Lung microvascular endothelial cell (primary cell): ENCODE results near the gene KRT6A. TPM values are rescaled to one million over a fixed set of nuclear protein-coding genes. Genes with fewer than 3 reads are reported as not detected.
A peak's percentile ranks its signal among the peaks of the same experiment; 100 is the strongest.

Experiments used
- DNase-seq, 2 donors: peaks; one replicate each; pipeline versions ENCODE4 v3.0.0 to v3.0.0-alpha.2; 2010; ENCODE audit warnings: low read depth in 2 of 2
- total RNA-seq: library from RNA; depleted of rRNA; stranded (reverse); fragments of >200 nt; gene quantifications from 2 replicates; pipeline ENCODE4 v1.2.1, GENCODE V29; 2014

The KRT6A gene
- total RNA-seq, 1 donor from 2014 or later: not detected

DNA sequence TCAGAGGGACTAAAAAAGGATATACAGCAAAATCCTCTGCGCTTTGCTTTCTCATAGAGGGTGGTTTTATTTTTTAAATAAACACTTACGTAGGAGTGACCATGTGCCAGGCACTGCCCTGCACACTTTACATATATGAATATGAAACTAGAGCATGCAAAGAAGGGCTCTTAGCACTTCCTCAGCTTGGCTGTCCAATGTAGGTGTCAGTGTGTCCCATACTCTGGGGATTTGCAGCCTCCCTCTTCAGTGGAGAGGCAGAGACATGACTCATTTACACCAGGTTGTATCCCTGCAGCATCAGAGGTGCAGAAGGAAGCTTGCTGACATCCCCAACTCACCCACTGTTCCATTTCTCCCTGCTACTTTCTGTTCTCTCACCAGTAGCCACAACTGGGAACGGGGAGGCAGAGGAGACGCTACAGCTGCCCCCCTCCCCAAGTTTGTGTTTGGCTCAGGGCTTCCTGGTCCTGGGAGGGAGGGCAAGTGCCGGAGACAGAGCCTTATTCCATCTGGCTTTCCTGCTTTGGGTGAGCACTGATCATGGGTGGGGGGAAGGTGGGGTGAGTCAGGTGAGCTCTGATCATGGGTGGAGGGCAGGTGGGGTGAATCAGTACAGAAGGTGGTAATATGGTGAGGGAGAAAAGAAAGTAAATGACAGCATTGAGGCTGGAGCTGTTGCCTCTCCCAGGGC lies 32.0 kb upstream of the KRT6A start:
- no peak for DNase-seq

DNA sequence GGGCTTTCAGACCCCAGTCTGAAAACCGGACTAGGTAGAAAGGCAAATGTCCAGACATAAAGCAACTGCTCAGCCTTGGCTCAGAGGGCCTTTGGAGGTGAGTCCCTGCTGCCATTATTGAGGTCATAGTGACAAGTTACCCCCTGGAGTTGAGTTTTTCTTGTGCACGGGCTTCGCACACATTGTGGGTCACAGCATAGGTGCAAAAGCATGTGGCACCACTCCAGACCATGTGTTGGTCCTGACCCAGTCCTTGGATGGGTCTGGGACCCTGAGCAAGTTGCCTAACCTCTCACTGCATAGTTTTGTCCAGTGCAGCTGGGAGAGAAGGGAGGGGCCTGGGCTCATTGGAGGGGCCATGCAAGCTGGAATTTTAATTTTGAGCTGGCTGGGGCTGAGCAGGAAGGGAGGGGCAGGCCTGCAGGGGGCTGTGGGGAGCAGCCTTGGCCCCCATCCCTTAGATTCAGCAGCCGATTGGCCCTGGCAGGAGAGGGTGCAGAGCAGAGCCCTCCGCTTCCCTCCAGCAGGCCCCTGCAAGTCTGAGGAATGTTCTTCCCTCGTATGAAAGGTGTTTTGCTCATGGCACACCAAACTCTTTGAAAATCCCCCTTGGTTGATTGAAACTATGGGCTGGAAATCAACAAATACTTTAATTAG lies 31.3 kb upstream of the KRT6A start:
- DNase-seq: no peak

DNA sequence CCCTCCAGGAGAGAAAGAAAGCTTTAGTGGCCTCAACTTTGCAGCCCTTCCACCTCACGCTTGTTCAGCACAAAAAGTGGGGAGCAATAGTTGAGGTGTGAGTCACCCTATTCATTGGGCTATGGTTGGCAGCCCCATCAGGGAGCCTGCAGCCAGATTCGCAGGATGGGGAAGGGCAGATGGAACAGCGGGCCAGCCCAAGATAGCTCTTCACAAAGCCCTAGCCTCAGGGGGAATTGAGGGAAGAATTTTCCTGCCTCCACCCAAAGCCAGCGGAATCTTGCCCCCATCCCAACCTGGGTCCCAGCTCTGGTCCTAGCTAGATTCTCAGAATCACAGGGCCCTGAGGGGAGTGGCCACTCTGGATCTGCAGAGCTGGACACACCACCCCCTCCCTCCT lies 30.8 kb upstream of the KRT6A start:
- no peak for DNase-seq

DNA sequence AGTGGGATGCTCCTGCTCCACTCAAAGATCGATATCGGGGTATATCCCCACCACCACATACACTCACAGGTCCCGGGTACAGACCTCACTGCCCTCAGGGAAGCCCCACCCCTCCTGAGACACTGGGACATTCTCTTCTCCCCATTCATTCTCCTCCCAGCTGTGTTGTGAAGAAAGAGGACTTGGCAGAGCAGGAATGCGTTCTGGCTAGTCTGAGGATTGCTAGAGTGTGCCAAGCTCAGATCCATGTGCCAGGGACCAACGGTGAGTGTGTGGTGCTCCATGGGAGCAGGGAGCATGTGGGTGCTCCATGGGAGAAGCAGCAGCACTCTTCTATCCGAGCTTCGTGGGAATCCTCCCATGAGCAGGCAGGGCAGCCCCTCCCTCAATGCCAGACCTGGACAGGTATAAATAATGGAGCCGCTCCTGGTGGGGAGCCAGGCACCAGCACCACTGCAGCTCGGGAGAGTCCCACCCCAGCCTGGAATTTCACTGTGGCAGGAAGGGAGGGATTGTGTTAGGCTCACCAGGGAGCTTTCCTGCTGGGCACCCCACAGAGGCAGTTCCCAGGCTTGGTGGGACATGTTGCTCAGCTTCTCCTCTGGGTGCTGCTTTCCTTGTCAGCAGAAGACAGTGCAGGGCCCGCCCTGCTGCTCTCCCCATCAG lies 29.4 kb upstream of the KRT6A start:
- DNase-seq: no peak

DNA sequence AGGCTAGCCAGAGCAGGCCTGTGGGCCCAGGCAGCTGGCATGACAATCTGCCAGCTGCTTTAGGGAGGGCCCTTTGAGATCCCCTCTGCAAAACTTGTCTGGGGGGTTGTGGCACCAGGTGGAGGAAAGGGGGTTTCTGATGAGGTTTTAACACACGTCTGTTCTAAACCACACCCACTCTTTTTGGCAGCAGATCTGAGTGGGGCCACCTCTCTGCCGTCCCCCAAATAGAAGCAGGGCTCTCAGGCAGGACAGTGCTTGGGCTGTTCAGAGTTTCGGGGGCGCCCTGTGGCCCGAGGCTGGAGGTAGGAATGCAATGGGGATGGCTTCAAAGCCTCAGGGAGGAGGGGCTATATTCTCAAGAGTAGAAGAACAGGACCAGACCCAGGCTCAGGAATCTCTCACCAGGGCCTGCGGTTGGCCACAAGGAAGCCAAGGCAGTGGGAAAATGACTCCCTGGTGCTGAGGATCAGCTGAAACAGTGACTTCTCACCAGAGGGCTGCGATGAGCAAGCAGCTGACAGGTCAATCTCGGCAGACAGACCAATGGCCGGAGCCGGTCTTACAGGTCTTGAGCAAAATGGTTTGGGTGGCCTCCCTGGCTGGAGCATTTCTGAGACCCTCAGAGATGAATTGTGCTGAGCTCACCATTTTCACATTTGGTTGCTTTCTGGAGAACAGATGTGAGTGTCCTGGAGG lies 28.7 kb upstream of the KRT6A start:
- DNase-seq: no peak

DNA sequence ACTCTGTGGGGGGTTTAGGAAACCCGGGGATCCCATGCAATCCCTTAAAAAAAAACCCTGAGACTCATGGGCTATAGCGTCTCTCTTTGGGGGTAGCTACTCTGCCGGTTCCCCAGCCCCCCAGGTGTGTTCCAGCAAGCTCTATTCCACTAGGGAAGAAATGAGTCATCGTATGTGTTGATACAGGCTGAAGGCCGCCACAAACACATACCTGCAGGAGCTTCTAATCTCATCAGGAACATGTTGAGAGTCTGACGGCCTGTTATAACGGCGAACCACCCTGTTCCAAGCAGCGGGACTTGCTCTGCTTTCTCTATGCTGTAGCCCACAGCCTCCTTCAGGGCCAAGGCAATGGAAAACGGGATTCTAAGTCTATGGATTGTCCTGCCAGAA lies 28.1 kb upstream of the KRT6A start:
- peak in 1 of 2 donors; percentile 22 for DNase-seq

DNA sequence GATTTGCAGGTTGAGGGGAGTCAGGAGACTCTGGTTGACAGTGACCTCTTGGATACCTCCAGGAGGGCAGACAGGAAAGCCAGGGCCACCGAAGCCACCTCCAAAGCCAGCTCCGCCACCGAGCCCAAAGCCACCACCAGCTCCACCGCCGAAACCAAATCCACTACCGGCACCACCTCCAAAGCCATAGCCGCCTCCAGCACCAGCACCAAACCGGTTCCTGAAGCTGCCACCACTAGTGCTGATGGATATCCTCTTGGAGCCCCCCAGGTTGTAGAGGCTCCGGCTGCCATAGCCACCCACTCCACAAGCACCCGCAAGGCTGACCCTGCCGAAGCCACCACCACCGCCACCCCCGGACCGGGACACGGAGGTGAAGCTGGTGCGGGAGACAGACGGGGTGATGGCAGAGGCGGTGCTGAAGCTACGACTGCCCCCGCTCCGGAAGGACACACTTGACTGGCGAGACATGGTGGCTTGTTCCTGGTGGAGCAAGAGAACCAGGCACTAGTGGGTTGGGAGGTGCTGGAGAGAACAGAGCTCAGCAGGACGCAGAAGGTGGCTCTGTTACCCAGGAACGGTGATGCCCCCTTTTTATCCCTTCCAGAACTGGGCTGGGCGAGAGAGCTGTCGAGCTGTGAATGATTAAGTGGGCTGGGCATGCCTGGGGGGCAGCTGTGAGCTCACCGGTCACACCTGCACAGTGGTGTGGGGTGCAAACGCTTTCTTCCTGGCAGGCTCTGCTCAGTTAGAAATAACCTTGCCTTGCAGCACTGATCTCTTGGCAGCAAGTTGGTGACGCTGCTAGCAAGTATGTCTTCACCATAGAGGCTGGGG lies 27.0 kb upstream of the KRT6A start, which contains the start of gene KRT5:
Gene KRT5 (minus strand): TSS at position 569 of the 837 bp plus-strand sequence. CDS start 98 bp downstream, at position 471.
- no peak for DNase-seq

DNA sequence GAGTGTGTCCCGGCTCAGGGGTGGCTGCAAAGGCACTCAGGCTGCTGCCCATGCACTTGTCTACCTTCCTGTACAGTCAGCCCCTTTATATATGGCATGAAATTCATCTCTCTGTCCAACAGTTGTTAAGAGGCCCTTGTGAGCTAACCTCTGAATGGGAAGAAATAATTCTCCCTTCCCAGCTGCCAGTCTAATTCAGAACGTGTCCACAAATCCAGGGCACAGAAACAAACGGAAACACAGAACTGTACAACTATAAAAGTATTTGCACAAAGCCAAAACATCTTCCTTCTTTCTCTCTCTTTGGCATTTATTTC lies 26.3 kb upstream of the KRT6A start:
- DNase-seq: no peak

DNA sequence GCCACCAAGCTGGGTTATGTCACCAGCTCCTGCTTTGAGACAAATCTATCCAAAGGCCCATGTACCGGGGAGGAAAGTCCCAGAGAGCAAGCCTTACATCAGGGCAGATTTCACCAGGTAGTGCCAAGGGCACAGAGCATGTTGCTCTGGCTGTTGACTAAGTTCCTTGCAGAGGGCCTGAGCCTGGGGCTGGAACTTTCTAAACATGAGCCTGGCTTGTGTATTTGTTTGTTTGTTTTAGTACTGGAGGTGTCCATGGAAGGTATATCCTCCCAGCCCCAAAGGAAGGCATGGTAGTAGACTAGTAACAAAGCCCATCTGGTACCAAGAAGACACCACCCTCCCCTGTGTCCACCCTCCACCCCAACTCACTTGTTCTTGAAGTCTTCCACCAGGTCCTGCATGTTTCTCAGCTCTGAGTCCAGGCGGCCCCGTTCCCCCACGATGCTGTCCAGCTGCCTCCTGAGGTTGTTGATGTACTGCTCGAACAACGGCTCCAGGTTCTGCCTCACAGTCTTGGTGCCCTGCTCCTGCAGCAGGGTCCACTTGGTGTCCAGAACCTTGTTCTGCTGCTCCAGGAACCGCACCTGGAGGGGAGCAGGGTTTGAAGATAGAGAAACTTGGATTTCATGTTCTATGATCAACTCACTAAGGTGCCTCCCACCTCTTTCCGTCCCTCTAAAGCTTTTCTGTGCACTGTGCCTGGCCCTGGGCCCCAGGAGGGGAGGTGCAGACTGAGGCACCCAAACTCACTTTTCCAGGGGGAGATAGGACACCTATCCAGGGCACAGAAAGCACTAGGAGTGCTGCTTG lies 25.7 kb upstream of the KRT6A start:
- DNase-seq: no peak

DNA sequence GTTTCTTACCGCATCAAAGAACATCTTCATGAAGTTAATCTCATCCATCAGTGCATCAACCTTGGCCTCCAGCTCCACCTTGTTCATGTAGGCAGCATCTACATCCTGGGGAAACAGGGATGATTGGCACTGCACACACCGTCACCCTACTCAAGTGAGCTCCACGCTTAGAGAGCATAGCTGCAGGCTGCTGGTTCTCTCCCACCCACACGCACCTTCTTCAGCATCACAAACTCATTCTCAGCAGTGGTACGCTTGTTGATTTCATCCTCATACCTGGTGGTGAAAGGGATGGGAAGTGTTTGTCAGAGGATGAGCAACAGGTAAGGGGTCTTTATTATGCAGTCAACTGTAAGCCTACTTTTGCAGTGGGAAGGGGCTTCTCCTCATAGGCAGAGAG lies 24.8 kb upstream of the KRT6A start:
- DNase-seq: no peak

DNA sequence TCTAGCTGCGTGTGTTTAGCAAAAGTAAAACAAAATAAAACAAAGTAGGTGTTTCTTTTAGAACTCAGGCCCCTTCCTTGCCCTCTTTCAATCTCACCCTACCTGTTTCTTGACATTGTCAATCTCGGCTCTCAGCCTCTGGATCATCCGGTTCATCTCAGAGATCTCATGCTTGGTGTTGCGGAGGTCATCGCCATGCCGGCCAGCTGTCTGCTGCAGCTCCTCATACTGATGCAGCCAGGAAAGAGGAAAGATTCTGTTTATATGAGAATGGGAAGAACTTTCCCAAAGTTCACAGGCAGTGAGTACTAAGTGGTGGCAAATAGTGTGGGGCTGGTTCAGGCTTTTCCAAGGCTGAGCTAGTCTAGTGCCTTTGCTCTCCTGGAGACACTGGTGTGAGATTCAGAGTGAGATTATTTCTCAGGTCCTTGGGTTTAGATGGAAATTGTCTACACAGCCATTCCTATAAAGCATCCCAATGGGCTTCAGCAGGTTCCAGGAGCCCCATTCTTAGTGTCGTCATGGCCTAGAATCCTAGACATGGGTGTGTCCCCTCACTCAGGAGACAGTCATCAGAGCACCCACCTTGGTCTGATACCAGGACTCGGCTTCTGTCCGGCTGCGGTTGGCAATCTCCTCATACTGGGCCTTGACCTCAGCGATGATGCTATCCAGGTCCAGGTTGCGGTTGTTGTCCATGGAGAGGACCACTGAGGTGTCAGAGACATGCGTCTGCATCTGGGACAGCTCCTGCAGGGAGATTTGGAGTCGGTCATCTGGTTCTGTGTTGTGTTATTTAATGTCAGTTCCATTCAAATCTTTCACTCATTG lies 24.2 kb upstream of the KRT6A start:
- DNase-seq: no peak

DNA sequence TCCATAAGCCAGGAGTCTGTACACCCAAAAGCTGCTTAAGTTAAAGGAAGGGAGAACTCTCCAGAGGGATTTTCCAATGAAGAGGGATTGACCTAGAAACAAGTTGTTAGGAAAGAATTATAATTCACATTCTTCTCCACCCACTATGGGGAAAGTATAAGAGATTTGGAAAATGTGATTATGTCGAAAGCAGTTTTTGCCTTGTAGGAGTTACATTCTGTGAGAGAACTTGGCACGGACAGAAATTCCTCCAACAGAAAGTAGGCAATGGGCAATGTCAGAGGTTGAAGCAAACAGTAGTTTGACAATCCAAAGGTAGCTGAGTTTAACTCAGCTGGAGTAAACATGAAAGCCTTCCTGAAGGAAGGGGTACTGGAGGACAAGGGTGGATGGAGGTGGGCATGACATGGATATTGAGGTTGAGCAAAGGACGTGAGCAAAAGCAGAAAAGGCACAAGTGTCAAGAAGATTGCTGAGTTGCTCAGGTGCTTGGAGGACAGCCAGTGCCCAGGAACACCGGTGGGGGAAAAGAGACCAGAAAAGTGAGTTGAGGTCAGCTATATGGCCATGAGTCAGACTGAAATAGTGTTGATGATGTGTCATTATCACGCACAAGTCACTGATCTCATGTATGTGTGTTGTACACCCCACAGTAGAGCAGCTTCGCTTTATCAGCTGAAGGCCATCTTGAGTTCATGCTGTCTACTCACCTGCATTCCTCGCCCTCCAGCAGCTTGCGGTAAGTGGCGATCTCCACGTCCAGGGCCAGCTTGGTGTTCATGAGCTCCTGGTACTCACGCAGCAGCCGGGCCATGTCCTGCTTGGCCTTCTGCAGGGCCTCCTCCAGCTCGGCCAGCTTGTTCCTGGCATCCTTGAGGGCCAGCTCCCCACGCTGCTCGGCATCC lies 23.1 kb upstream of the KRT6A start:
- DNase-seq: no peak

DNA sequence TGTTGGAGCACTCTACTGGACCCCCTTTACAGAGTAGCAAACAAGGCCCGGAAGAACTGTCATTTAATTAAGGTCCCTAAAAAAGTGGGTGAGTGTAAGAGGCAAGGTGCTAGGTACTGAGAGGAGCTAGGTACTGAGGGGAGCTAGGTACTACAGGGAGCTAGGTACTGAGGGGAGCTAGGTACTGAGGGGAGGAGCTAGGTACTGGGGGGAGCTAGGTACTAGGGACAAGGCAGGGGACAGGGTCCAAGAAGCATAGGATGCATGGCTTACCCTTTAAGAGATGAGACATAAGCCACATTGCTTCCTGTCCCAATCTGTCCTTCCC lies 22.2 kb upstream of the KRT6A start:
- no peak for DNase-seq

DNA sequence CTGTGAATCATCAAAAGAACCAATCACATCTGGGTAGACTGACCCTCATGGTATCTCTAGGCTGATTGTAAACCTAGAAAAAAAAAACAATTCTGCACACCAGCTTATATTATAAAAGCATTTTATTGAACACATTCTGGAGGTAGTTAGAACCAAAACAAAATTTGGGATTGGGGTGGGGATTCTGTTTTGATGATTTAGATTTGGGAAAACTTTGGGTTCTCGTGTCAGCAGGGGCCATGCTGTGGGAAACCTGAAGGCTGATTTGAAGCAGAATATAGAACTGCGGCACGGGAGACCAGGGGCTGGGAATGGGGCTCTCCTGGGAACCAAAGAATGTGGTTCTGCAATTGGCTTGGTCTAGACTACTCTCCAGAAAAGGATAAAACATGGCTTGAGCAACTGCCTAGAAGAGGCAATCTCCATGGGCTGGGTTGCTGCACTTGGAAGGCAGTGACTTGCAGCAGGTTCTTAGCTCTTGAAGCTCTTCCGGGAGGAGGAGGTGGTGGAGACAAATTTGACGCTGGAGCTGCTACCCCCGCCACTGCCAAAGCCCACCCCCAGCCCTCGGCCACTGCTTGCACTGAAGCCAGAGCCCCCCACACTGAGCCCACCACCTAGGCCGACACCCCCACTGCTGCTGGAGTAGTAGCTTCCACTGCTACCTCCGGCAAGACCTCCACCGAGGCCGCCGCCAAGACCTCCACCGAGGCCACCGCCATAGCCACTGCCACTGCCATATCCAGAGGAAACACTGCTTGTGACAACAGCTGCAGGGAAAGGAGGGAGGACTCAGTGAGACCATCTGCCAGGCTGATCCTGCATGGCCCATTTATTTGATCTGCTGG lies 21.6 kb upstream of the KRT6A start:
- no peak for DNase-seq

DNA sequence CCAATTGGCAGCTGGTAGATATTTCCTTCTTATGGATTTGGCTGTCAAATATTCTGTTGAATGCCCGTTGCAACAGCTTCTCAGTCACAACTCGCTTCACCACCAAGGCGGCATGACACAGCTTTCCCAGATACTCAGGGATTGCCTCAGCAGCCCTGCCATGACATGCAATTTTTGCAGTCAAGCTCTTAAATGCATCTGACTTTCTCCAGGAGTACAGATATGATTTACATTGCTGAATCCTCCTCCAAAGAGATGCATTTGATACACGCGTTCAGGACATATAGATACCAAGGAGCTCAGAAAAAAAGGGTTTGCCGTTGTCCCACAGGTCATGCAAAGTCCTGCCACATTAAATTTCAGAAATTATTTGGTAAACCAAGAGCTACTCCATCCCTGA lies 20.7 kb upstream of the KRT6A start:
- no peak for DNase-seq

DNA sequence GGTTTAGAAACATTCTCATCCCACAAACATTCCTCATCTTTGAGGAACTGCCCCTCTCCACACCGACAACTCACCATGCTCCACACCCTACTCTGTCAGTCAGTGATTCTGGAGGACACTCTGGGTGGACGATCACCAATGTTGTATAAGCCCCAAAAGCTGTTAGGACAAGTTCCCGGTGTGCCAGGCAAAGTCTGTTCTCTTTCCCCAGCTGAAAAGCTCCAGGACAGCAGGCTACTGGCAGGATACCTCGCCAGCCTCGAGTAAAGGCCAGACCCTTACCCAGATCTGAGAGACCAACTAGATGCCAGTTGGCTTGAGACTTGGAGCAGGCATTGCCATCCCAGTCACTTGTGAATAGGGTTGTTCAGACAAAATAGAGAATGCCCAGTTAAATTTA lies 15.2 kb upstream of the KRT6A start:
- DNase-seq: no peak

DNA sequence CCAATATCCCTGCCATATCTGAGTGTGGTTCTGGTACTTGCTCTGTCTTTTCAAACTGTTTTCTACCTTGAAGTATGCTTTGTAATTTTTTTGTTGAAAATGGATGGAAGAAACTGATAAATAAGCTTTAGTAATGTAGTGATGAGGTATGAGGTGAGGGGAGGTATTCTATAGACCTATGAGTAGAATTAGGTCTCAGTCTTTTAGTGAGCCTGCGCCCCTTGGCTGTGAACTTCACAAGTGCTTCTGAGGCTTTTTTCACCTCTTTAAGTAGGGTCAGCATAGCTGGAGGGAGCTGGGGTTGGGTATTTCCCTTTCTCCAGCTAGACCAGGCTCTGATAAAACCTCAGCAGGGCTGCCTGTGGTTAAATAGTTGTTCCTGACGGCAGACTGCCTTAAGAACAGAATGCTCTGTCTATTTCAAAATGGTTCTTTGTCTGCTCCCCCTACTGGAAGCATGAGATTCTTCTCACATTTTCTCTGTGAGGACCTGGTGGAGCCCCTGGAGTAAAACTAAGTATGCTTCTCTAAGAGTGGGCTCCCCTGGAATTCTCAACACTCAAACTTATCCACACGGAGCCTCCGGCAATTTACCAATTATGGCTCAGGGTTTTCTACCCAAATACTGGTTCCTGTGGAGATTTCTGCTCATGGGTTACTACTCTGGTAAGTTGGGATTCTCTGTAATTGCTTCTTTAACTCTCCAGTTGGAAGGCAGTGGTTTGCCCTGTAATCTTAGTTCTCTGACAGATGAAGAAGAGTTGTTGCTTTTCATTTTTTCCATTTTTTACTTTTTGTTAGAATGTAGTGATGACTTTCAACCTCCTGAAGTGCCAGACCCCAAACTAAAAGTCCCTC lies 14.0 kb upstream of the KRT6A start:
- DNase-seq: peak; percentile 45 to 49
